EL (cell line): ENCODE data around the gene MAN1C1.
"Not testable (repeated sequence)": the region's sequence is repeated elsewhere in the genome, so short reads cannot be mapped to it uniquely, and the experiment has no call there.

ENCODE experiments used
- DNase-seq: peaks from one replicate; pipeline ENCODE4 v3.0.0-alpha.2; 2016

MAN1C1 gene

GRCh38 chr1:25636141-25636540 is 19.6 kb downstream of the MAN1C1 start:
- DNase-seq = not testable (repeated sequence)

GRCh38 chr1:25640646-25641328 is 24.2 kb downstream of the MAN1C1 start:
- DNase-seq = no peak

- no peak for DNase-seq
These were observed 24.7 kb downstream of the MAN1C1 start for GRCh38 chr1:25641329-25641725.

- peak; percentile 9 for DNase-seq
These were observed 25.5 kb downstream of the MAN1C1 start for GRCh38 chr1:25641931-25642573.

- no peak for DNase-seq
These were observed 26.1 kb downstream of the MAN1C1 start for GRCh38 chr1:25642574-25643108.

- DNase-seq = no peak
These were observed 27.3 kb downstream of the MAN1C1 start for GRCh38 chr1:25643929-25644328.

- DNase-seq = no peak
These were observed 28.4 kb downstream of the MAN1C1 start for GRCh38 chr1:25644962-25645361.

- DNase-seq = no peak
These were observed 29.2 kb downstream of the MAN1C1 start for GRCh38 chr1:25645637-25646400.

- no peak for DNase-seq
These were observed 30.5 kb downstream of the MAN1C1 start for GRCh38 chr1:25647106-25647505.

- no peak for DNase-seq
These were observed 31.3 kb downstream of the MAN1C1 start for GRCh38 chr1:25647863-25648262.

- DNase-seq = no peak
These were observed 32.3 kb downstream of the MAN1C1 start for GRCh38 chr1:25648681-25649440.

GRCh38 chr1:25649505-25650288 is 33.1 kb downstream of the MAN1C1 start:
- DNase-seq = no peak

- DNase-seq = no peak
These were observed 33.6 kb downstream of the MAN1C1 start for GRCh38 chr1:25650289-25650576.

GRCh38 chr1:25651036-25651640 is 34.5 kb downstream of the MAN1C1 start:
- no peak for DNase-seq

GRCh38 chr1:25651824-25652741 is 35.5 kb downstream of the MAN1C1 start:
- DNase-seq = no peak

GRCh38 chr1:25653558-25653957 is 37.0 kb downstream of the MAN1C1 start:
- DNase-seq = no peak

GRCh38 chr1:25654109-25654660 is 37.6 kb downstream of the MAN1C1 start:
- DNase-seq = no peak

GRCh38 chr1:25657121-25657882 is 40.7 kb downstream of the MAN1C1 start:
- DNase-seq = no peak
